Measurements from ENCODE around the gene CA6.

Gene CA6

DNA sequence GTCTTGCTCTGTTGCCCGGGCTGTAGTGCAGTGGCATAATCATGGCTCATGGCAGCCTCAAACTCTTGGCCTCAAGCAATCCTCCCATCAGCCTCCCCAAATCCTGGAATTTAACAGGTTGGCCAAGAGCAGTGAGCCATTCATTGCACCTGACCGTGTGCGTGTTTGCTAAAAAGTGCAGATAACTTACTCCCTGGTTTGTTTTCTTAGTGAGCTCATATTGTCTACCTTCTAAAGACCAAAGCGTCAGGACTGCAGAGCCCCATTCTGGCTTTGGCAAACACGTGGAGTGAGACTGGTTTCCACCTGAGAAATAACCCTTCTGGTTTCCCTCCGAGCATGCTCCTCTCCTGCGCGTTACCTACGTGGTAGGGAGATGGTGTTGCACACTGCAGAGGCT is 32.2 kb upstream of the CA6 start:
- no peak for TF ChIP-seq TAF1 (IDR thresholded peaks at IDR 0.05; ENCODE audit: borderline replicate concordance, insufficient read depth, low read length)
- TF ChIP-seq, protein P1, sequence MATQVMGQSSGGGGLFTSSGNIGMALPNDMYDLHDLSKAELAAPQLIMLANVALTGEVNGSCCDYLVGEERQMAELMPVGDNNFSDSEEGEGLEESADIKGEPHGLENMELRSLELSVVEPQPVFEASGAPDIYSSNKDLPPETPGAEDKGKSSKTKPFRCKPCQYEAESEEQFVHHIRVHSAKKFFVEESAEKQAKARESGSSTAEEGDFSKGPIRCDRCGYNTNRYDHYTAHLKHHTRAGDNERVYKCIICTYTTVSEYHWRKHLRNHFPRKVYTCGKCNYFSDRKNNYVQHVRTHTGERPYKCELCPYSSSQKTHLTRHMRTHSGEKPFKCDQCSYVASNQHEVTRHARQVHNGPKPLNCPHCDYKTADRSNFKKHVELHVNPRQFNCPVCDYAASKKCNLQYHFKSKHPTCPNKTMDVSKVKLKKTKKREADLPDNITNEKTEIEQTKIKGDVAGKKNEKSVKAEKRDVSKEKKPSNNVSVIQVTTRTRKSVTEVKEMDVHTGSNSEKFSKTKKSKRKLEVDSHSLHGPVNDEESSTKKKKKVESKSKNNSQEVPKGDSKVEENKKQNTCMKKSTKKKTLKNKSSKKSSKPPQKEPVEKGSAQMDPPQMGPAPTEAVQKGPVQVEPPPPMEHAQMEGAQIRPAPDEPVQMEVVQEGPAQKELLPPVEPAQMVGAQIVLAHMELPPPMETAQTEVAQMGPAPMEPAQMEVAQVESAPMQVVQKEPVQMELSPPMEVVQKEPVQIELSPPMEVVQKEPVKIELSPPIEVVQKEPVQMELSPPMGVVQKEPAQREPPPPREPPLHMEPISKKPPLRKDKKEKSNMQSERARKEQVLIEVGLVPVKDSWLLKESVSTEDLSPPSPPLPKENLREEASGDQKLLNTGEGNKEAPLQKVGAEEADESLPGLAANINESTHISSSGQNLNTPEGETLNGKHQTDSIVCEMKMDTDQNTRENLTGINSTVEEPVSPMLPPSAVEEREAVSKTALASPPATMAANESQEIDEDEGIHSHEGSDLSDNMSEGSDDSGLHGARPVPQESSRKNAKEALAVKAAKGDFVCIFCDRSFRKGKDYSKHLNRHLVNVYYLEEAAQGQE (IDR thresholded peaks at IDR 0.05; ENCODE audit: insufficient read depth in 1 of 2, low read depth in 2 of 2, low read length in 2 of 2) = no peak
- TF ChIP-seq SIN3A (IDR thresholded peaks at IDR 0.05; ENCODE audit: borderline replicate concordance, insufficient read depth, low read length) = no peak
- TF ChIP-seq FOXP2 (optimal IDR thresholded peaks at IDR 0.05; ENCODE audit: borderline replicate concordance, extremely low read depth, extremely low read length, insufficient read depth) = no peak
- TF ChIP-seq POLR2AphosphoS5 (IDR thresholded peaks at IDR 0.05; ENCODE audit: low read depth, low read length) = no peak

DNA sequence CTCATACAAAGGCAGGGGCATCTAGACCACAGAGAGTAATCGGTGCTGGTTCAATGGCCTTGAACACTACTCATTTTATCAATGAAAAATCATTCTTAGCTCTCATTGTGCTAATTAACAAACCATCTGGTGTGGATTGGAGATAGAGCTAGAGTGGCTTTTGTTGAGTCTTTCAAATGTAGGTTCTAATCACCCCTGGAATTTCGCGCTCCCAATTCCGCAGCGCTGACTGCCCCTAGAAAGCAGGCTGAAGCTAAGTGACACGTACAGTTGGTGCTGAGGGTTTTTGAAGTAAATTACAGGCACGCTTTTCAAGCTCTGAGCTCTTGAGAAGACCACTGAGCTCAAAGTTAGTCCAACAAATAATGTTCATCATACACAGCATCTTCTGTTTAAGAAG is 31.2 kb upstream of the CA6 start:
- TF ChIP-seq FOXP2 (optimal IDR thresholded peaks at IDR 0.05; ENCODE audit: borderline replicate concordance, extremely low read depth, extremely low read length, insufficient read depth) = no peak
- TF ChIP-seq, protein P1 (IDR thresholded peaks at IDR 0.05; ENCODE audit: insufficient read depth in 1 of 2, low read depth in 2 of 2, low read length in 2 of 2) = no peak
- no peak for TF ChIP-seq TAF1 (IDR thresholded peaks at IDR 0.05; ENCODE audit: borderline replicate concordance, insufficient read depth, low read length)
- TF ChIP-seq POLR2AphosphoS5 (IDR thresholded peaks at IDR 0.05; ENCODE audit: low read depth, low read length) = no peak
- TF ChIP-seq SIN3A (IDR thresholded peaks at IDR 0.05; ENCODE audit: borderline replicate concordance, insufficient read depth, low read length) = no peak

DNA sequence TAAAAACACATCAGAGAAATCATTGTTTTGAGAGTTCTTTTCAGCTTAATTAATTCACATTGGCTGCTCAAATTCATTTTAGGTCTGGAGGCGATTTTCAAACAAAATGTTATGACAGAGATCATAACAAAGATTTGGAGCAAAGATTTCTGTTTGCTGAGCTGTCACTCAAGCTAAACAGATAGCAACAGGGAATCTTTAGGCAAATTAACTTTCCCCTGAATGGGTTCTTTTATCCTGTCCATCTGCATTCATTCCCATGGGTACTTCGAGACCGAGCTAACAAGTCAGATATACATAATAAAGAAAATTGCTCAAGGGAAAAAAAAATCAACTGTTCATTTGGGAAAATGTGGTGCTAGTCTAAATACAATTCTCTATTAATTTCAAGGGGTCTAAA is 30.2 kb upstream of the CA6 start:
- TF ChIP-seq SIN3A (IDR thresholded peaks at IDR 0.05; ENCODE audit: borderline replicate concordance, insufficient read depth, low read length) = no peak
- TF ChIP-seq FOXP2 (optimal IDR thresholded peaks at IDR 0.05; ENCODE audit: borderline replicate concordance, extremely low read depth, extremely low read length, insufficient read depth) = no peak

DNA sequence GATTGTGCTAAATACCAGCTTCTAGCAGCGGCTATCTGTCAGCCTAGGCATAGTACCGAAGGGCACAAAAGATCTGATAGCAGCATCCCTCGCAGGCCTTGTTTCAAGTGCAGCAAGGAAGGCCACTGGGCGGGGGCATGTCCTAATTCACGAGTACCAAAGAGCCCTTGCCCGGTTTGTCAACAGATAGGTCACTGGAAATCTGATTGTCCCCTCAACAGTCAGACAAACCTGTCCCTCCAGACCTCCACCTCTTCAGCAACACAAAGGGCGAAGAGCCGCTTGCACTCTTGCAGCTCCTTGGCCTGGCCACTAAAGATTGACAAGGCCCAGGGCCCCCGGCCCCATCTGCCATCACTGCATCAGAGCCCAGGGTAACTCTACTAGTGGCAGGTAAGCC is 22.7 kb upstream of the CA6 start:
- TF ChIP-seq FOXP2 (optimal IDR thresholded peaks at IDR 0.05; ENCODE audit: borderline replicate concordance, extremely low read depth, extremely low read length, insufficient read depth) (no peak), TAF1 (IDR thresholded peaks at IDR 0.05; ENCODE audit: borderline replicate concordance, insufficient read depth, low read length) (no peak), POLR2AphosphoS5 (IDR thresholded peaks at IDR 0.05; ENCODE audit: low read depth, low read length) (no peak), SIN3A (IDR thresholded peaks at IDR 0.05; ENCODE audit: borderline replicate concordance, insufficient read depth, low read length) (no peak)
- TF ChIP-seq, protein P1 (IDR thresholded peaks at IDR 0.05; ENCODE audit: insufficient read depth in 1 of 2, low read depth in 2 of 2, low read length in 2 of 2) = no peak

DNA sequence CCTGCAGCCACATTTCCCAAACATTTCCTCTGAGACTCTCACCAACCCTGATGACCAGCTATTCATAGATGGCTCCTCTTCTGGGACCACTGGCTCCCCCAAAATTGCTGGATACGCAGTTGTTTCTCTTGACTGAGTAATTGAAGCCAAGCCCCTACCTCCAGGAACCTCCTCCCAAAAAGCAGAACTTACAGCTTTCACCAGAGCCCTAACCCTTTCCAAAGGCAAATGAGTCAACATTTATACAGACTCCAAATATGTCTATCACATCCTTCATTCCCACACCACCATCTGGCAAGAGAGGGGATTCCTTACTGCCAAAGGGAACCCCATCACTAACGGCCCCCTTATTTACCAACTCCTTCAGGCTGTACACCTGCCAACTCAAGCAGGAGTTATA is 20.3 kb upstream of the CA6 start:
- TF ChIP-seq FOXP2 (optimal IDR thresholded peaks at IDR 0.05; ENCODE audit: borderline replicate concordance, extremely low read depth, extremely low read length, insufficient read depth) (no peak), SIN3A (IDR thresholded peaks at IDR 0.05; ENCODE audit: borderline replicate concordance, insufficient read depth, low read length) (no peak), TAF1 (IDR thresholded peaks at IDR 0.05; ENCODE audit: borderline replicate concordance, insufficient read depth, low read length) (no peak), POLR2AphosphoS5 (IDR thresholded peaks at IDR 0.05; ENCODE audit: low read depth, low read length) (no peak)
- TF ChIP-seq, protein P1 (IDR thresholded peaks at IDR 0.05; ENCODE audit: insufficient read depth in 1 of 2, low read depth in 2 of 2, low read length in 2 of 2) = no peak

Measured in PFSK-1 (cell line).